GM12892 (cell line): Measurements from ENCODE around the gene SOD1. TPM values are rescaled to one million over a fixed set of nuclear protein-coding genes. Genes with fewer than 3 reads are reported as not detected.

Experiments
- DNase-seq: peaks from one replicate; pipeline ENCODE4 v3.0.0; 2011; ENCODE audit not compliant: insufficient read length
- FAIRE-seq: peaks from 2 replicates; lab custom pipeline; 2011; peaks lifted over from hg19 to GRCh38; lab: Jason Lieb, UNC
- POLR2A ChIP-seq: IDR thresholded peaks from 2 replicates; pipeline ENCODE4 v1.6.1; 2011; ENCODE audit warnings: low read depth, low read length, control low read depth
- POLR2AphosphoS5 ChIP-seq: IDR thresholded peaks from 2 replicates; pipeline ENCODE4 v1.6.1; 2011; ENCODE audit warnings: low read depth, low read length, control low read depth
- TAF1 ChIP-seq: IDR thresholded peaks from 2 replicates; pipeline ENCODE4 v1.6.1; 2011; ENCODE audit warnings: low read depth, mild to moderate bottlenecking, control low read depth, low read length, borderline replicate concordance
- polyA plus RNA-seq: library from polyadenylated mRNA; unstranded; fragments of >200 nt; gene quantifications from one replicate; pipeline ENCODE4 v1.2.1, GENCODE V29; 2012; ENCODE audit warnings: missing spikeins, inconsistent platforms; ENCODE audit not compliant: missing spikeins

The SOD1 gene
- polyA plus RNA-seq = 264 TPM

- FAIRE-seq (peak; percentile 88), DNase-seq (peak; percentile 92)
- TF ChIP-seq POLR2A = peak; percentile 99
- peak; percentile 99 for TF ChIP-seq POLR2AphosphoS5
- TF ChIP-seq TAF1 = peak; percentile 86
Measured at GRCh38 chr21:31659536-31660258, at the start of gene SOD1. TSS of gene SOD1 (plus strand) at chr21:31659693. CDS start at chr21:31659770, 77 bp downstream.

- FAIRE-seq = no peak
- no peak for TF ChIP-seq TAF1
- TF ChIP-seq POLR2A = no peak
- no peak for TF ChIP-seq POLR2AphosphoS5
- DNase-seq = no peak
Measured at GRCh38 chr21:31611445-31611844, 48.0 kb upstream of the SOD1 start.

GRCh38 chr21:31612894-31613785 is 46.4 kb upstream of the SOD1 start:
- no peak for FAIRE-seq
- DNase-seq = no peak
- TF ChIP-seq TAF1 (no peak), POLR2A (no peak), POLR2AphosphoS5 (no peak)

- TF ChIP-seq POLR2AphosphoS5 (no peak), POLR2A (no peak), TAF1 (no peak)
- FAIRE-seq = no peak
- no peak for DNase-seq
Measured at GRCh38 chr21:31614705-31615104, 44.8 kb upstream of the SOD1 start.

- no peak for TF ChIP-seq POLR2A
- FAIRE-seq = no peak
- no peak for DNase-seq
Measured at GRCh38 chr21:31616216-31616615, 43.3 kb upstream of the SOD1 start.

GRCh38 chr21:31618696-31619430 is 40.6 kb upstream of the SOD1 start:
- TF ChIP-seq TAF1 (no peak), POLR2AphosphoS5 (no peak), POLR2A (no peak)
- FAIRE-seq = no peak

GRCh38 chr21:31622397-31622796 is 37.1 kb upstream of the SOD1 start:
- TF ChIP-seq POLR2AphosphoS5 (no peak), TAF1 (no peak), POLR2A (no peak)
- DNase-seq (no peak), FAIRE-seq (no peak)

More at GRCh38 chr21:31618696-31619430, 40.6 kb upstream of the SOD1 start:
- no peak for DNase-seq

GRCh38 chr21:31623664-31624063 is 35.8 kb upstream of the SOD1 start:
- TF ChIP-seq POLR2A (no peak), POLR2AphosphoS5 (no peak), TAF1 (no peak)
- DNase-seq (no peak), FAIRE-seq (no peak)

GRCh38 chr21:31624181-31624580 is 35.3 kb upstream of the SOD1 start:
- no peak for FAIRE-seq
- no peak for TF ChIP-seq TAF1
- no peak for TF ChIP-seq POLR2AphosphoS5
- TF ChIP-seq POLR2A = no peak
- no peak for DNase-seq

- FAIRE-seq (no peak), DNase-seq (no peak)
- no peak for TF ChIP-seq POLR2A
- no peak for TF ChIP-seq POLR2AphosphoS5
Measured at GRCh38 chr21:31624961-31625491, 34.5 kb upstream of the SOD1 start.
